Adipose tissue (tissue), 3 donors: Measurements from ENCODE around the gene RAB36. TPM values are rescaled to one million over a fixed set of nuclear protein-coding genes. Genes with fewer than 3 reads are reported as not detected.

Experiments
- H3K27ac ChIP-seq: one replicate; pipeline ENCODE4 v1.5.1; 2013; ENCODE audit warnings: low read depth, low read length
- WGBS, 3 donors: extraction: QIAGEN DNeasy Blood & Tissue Kit; methylation state at CpG; one replicate each; pipeline ENCODE4 v1.1.7; 2013; 5-methylcytosine and 5-hydroxymethylcytosine counted together
- polyA plus RNA-seq, 3 donors: library from polyadenylated mRNA; stranded (reverse); fragments of 200-250 nt; gene quantifications; one replicate each; pipeline ENCODE4 v1.2.3, GENCODE V29; 2013
- donor health status: healthy with polysubstance abuse.
- donor health status: Bipolar disorder and iron deficiency.
- donor health status: healthy.

RAB36 gene
- polyA plus RNA-seq, 3 donors = 1.0 to 1.6 (median 1.4) TPM

DNA sequence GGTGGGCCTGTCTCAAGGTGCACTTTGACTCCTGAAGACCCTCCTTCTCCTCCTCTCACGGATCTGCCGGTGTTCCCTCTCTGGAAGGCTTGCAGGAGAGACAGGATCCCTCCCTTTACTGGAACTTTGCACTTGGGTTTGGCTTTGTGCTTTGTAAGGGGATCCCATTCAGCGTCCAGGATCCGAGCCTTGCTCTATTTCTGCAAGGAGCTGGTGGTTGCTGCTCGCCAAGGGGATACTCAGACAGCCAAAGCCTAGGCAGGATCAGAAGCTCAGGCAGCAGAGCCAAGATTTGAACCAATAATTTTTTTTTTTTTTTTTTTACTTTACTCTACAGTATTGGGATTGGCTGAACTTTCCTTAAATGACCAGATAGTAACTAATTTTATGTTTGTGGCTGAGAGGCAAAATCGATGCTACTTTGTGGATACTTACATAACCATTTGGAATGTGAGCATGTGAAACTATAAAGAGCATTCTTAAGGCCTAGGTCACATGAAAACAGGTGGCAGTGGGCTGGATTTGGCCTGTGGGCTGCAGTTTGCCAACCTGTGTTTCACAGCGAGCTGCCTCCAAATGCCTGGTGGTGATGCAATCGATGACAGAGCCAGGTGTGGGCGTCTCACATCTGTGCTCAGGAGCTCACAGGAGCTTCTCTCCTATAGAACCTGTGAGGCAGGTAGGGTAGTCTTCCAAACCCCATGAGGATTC lies 60.2 kb downstream of the RAB36 start:
- 67 to 78% (median 67%) methylated on average over 9 of the region's 9 CpGs for WGBS, 3 donors

DNA sequence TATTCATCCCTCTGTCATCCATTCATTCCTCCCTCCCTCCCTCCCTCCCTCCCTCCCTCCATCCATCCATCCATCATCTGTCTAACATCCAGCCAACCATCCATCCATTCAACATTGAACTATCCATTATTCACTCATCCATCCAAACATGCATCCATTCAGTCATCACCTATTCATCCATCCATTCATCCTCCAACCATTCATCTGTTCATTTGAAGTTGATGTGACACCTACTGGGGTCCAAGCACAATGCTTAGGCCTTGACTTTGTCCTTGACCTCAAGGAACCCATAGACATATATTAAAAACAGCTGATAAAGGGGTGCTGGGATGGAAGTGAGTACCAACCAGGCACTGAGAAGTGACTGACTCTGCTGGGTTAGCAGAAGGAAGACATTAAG lies 61.6 kb downstream of the RAB36 start:
- no peak overlapping the region for H3K27ac ChIP-seq

More for the DNA sequence above, 60.2 kb downstream of the RAB36 start:
- no peak overlapping the region for H3K27ac ChIP-seq

DNA sequence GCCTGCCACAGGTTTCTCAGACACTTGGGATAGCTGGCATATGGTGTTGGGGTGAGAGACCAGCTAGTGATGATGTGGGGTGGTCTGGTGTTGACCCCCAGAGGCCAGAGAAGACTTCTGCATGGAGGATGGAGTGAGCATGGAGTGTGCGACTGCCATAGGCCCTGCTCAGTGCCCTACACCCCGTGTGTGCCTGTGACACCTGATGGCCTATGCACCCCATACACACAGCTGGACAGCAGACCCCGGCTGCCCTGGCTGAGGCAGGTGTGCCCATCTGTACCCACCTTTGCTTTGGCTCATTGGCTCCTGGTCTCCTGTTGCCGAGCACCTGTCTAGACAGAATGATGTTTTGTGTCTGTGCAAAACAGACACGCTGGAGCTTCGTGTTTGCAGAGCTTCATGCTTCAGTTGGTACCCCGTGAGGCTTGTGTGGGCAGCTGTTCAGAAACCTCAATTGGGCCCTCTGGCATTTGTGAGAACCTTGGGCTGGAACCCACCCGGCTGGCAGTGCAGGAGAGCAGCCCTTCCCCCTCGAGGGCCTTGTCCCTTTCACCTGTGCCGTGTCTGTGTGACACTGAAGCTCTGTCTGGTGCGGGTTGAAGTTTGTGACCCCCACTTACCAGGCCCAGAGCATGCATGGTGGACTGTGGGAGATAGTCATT lies 62.6 kb downstream of the RAB36 start:
- H3K27ac ChIP-seq = no peak overlapping the region
- 91 to 96% (median 95%) methylated on average over 11 of the region's 11 CpGs for WGBS, 3 donors

DNA sequence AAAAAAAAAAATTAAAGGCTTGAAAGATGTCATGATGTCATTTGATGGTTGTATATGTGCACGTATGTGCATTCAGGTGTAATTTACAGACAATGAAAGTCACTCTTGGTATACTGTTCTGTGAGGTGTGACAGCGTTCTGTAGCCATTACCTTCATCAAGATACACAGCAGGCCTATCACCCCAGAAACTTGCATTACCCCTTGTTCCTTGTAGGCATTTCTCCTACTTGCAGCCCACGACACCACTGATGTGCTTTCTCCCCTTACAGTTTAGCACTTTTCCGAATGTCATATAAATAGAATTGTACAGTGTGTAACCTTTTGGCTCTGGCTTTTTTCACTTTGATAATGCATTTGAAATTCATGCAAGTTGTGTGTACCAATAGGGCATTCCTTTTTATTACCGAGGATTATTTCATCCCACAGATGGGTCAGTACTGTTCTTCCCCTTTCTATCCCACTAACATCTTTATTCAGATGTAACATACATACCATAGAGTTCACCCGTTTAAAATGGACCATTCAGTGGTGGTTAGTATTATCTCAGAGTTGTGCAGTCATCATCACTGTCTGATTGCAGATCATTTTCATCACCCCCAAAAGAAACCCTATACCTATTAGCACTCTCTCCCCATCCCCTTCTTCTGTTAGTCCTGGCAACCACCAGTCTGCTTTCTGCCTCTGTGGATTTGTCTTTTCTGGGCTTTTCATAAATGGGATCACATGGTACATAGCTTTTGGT lies 65.3 kb downstream of the RAB36 start:
- 75 to 88% (median 80%) methylated on average over 6 of the region's 6 CpGs for WGBS, 3 donors
- H3K27ac ChIP-seq = no peak overlapping the region

DNA sequence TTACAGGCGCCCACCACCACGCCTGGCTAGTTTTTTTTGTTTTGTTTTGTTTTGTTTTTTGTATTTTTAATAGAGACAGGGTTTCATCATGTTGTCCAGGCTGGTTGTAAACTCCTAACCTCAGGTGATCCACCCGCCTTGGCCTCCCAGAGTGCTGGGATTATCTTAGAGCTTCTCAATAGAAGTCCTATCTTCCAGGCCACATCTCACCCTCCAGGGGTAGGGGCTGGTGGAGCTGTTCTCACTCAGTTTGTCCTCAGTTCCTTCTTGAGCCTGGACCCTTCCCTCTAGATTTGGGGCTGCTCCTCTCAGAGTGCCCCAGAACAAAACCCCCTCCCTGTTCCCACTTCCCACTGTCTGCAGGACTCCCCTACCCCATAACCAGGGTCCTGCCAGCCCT lies 66.3 kb downstream of the RAB36 start:
- 95 to 98% (median 97%) methylated on average over 3 of the region's 3 CpGs for WGBS, 3 donors
- H3K27ac ChIP-seq = no peak overlapping the region

DNA sequence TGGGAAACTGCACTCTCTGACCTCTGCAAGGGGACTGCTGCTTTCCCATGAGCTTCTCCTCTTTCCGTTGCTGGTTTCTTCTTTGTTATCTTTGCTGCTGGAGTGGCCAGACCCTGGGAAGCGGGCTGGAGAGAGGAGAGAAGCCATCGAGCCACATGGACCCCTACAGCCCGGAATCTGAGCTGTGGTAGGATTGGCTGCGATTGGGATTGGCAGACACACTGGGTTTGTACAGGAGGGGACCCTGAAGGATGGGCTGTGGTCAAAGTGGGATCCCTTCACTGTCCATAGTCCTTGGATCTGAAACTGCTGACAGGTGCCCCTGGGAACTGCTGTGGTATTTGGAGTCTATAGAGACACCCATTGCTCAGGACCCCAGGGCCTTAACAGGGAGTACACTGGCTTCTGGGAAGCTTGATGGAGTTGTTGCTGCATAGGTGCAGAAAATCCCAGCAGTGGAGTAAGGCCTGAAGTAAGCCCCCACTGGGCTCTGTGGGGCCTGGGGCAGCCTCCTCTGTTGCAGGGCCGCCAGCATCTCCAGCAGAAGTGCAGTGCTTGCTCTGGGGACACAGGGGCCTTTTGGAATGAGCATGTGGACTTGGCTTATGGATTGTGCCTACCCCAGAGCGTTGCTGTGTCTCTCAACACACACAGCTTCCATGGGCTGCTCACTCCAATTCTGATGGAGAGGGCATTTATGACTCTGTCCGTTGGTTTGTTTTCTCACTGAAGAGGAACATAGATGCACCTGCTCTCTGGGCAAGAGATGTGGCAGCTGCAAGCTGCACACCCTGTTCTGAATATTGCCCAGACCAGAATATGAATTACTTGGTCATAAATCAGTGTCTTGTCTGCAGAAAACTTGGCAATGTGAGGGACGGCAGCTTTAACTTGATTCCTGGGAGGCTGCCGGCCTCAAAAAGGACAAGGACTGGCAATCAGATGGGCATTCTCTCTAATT lies 67.1 kb downstream of the RAB36 start:
- H3K27ac ChIP-seq = no peak overlapping the region

DNA sequence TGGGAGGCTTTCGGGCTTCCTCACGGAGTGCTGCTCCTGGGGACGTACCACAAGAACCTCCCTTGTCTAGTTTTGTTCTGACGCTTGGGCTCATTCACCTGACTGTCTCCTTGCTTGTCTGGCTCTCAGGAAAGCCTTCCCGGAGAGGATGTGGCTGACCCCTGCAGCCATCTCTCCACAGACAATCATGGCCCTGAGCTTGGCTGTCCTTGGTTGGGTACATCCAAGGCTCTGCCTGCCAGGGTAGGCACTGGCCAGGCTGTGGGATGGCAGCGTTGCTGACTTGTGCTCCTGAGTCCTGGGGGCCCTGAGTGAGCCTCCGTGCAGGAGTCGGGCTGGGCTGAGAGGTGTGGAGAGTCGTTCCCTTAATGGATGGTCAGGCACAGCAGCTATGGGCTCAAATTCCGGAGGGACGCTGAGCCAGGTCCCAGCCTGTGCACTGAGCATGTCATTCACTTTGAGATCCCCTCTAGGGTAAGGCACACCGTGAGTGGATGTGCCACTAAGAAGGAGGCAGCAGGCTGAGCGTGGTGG lies 67.8 kb downstream of the RAB36 start:
- H3K27ac ChIP-seq = no peak overlapping the region
- 85 to 95% (median 91%) methylated on average over 13 of the region's 13 CpGs for WGBS, 3 donors

More for the DNA sequence above, 67.1 kb downstream of the RAB36 start:
- 75 to 83% (median 82%) methylated on average over 10 of the region's 10 CpGs for WGBS, 3 donors

DNA sequence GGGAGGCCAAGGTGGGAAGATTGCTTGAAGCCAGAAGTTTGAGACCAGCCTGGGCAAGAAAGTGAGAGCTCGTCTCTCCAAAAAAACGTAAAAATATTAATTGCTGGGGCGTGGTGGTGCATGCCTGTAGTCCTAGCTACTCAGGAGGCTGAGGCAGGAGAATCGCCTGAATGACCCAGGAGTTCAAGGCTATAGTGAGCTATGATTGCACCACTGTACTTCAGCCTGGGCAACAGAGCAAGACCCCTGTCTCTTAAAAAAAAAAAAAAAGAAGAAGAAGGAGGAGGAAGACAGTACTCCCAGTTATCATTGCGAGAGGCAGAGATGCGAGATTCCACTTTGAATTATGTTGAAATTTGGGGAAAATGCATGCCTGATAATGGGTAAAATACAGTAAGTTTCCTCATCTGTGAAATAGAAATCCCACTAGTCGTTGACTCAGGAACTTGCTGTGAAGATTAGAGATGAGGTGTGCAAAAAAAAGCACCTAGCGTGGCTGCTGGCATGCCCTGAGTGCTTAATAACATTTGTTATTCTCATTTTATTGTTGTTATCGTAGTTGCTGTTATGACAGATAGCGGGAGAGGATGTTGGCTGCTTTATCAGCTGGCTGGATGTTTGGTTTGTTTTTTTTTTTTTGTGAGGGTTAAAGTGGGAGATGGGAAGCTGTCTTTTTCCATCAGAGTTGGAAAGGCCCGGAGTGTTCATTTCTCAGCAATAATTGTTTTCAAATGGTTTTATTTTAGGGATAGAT lies 68.5 kb downstream of the RAB36 start:
- WGBS, 3 donors = 64 to 73% (median 66%) methylated on average over 11 of the region's 11 CpGs
- no peak overlapping the region for H3K27ac ChIP-seq

Other genes with a start within 250 kb of the RAB36 start
- gene GNAZ, start 75.0 kb upstream of the RAB36 start, polyA plus RNA-seq = 1 to 10 TPM; 1.5 to 7.8 (median 6.2) TPM
- gene RSPH14, start 3.5 kb upstream of the RAB36 start, polyA plus RNA-seq = under 1 TPM in 1 of 3 donors, not detected in 2; 0.84 TPM
- gene BCR, start 35.0 kb downstream of the RAB36 start, polyA plus RNA-seq = 10 to 100 TPM; 10.3 to 37.9 (median 14.8) TPM